NB4 (cell line): Measurements from ENCODE around the gene MEI4.

Experiments
- POLR2A ChIP-seq: IDR thresholded peaks from 2 replicates; pipeline ENCODE4 v1.6.1; 2011; ENCODE audit warnings: mild to moderate bottlenecking; ENCODE audit not compliant: insufficient read length; ENCODE audit errors: extremely low read depth
- TF ChIP-seq, protein P1 (sequence below): IDR thresholded peaks from one replicate; pipeline ENCODE4 v1.5.1; 2012; ENCODE audit warnings: low read depth, low read length
- TF ChIP-seq, protein P2 (sequence below): IDR thresholded peaks from 2 replicates; pipeline ENCODE4 v1.6.1; 2011; ENCODE audit warnings: low read depth, low read length

- TF ChIP-seq, protein P1, sequence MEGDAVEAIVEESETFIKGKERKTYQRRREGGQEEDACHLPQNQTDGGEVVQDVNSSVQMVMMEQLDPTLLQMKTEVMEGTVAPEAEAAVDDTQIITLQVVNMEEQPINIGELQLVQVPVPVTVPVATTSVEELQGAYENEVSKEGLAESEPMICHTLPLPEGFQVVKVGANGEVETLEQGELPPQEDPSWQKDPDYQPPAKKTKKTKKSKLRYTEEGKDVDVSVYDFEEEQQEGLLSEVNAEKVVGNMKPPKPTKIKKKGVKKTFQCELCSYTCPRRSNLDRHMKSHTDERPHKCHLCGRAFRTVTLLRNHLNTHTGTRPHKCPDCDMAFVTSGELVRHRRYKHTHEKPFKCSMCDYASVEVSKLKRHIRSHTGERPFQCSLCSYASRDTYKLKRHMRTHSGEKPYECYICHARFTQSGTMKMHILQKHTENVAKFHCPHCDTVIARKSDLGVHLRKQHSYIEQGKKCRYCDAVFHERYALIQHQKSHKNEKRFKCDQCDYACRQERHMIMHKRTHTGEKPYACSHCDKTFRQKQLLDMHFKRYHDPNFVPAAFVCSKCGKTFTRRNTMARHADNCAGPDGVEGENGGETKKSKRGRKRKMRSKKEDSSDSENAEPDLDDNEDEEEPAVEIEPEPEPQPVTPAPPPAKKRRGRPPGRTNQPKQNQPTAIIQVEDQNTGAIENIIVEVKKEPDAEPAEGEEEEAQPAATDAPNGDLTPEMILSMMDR, result no peak
- TF ChIP-seq POLR2A, result no peak
- TF ChIP-seq, protein P2, sequence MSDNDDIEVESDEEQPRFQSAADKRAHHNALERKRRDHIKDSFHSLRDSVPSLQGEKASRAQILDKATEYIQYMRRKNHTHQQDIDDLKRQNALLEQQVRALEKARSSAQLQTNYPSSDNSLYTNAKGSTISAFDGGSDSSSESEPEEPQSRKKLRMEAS, result no peak
Observed at GRCh38 chr6:77813090-77813489, 160.3 kb downstream of the MEI4 start.
